HG03460 (cell line): ENCODE results near the gene GALE.
"Not testable (repeated sequence)": the region's sequence is repeated elsewhere in the genome, so short reads cannot be mapped to it uniquely, and the experiment has no call there.

ENCODE experiments used
- ATAC-seq: cut with Tn5 transposase; IDR thresholded peaks from one replicate; pipeline ENCODE4 v1.9.1; 2021; ENCODE audit not compliant: unreplicated experiment

The GALE gene

DNA sequence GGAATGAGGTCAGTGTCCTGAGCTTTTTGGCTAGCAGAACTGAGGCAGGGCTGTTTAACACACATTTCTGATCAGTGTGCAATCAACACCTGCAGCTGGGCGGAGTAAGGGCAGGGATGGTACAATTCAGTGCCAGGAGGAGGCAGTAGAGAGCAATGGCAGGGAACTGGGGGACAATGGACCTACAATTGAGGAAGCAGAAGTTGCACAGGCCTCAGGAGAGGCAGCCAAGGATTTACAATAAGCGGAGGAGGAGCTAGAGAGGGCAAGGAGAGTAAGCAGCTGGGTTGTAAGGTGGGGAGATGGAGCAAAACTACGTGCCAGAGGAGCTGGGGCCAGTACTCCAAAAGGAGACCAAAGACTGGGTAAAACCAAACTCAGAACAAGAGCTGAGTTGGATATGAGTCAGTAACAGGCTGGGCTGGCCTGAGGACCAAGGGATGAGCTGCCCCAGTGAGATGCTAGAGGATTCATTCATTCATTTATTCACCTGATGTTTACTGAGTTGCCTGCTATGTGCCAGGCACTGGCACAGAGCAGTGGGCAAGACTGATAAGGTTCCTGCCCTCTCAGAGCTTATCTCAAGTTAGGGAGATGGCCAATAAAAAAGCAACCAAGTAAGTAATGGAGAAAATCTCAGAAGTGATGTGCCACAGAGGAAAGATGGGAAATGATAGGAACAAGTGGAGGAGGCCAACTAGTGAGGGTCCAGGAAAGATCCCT is 10.4 kb upstream of the GALE start:
- peak; percentile 52 for ATAC-seq

- no peak for ATAC-seq
Observed at GRCh38 chr1:23809751-23810171, 9.2 kb upstream of the GALE start.

DNA sequence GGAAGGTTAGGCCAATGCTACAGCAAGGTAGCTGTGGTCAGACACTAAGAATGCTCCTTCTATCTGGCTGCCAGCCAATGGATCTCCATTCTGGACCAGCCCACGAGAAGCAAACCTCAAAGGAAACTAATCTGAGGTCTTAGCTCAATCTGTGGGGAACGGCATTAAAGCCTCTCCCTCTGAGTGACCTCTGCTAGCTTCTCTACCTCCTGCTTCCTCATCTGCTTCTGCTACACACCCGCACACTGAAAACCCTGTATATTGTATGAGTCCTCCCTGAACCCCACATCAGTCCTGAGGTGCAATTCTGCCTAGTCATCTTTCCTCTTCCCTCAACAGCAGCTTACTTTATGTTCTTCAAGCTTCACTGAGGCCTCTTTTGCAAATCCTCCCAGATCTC is 6.9 kb upstream of the GALE start:
- ATAC-seq, result no peak

DNA sequence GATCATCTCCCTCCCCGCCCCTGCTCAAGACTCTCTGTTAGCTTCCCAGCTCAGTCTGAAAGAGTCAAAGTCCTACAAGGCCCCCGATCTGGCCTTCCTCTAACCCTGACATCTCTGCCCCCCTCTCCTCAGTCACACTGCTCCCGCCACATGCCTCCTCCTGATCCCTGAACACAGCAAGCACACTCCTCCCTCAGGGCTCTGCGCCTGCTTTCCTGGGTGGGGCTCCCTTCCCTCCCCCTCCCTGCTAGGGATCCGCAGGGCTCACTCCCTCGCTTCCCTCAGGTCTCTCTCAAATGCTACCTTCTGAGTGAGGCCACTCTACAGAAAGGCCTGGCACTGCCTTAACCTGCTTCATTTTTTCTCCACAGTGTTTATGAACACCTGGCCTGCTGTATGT is 5.7 kb upstream of the GALE start:
- ATAC-seq, result no peak

DNA sequence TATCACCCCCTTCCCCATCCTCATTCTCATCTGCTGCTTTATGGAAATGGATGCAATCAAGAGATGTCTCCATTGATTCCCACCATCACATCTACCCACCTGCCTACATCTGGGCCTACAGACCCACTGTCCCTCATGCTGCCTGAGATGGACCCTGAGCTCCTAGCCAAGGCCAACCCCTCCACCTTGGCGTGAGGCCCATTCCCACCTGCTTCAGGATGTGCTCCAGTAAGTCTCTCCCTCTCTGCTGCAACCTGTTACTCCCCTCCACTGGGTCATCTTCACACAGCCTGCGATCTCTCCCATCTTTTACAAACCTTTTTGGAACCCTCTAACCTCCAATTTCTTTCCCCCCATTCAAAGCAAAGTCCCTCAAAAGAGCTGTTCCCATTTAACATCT is 4.5 kb upstream of the GALE start:
- no peak for ATAC-seq

DNA sequence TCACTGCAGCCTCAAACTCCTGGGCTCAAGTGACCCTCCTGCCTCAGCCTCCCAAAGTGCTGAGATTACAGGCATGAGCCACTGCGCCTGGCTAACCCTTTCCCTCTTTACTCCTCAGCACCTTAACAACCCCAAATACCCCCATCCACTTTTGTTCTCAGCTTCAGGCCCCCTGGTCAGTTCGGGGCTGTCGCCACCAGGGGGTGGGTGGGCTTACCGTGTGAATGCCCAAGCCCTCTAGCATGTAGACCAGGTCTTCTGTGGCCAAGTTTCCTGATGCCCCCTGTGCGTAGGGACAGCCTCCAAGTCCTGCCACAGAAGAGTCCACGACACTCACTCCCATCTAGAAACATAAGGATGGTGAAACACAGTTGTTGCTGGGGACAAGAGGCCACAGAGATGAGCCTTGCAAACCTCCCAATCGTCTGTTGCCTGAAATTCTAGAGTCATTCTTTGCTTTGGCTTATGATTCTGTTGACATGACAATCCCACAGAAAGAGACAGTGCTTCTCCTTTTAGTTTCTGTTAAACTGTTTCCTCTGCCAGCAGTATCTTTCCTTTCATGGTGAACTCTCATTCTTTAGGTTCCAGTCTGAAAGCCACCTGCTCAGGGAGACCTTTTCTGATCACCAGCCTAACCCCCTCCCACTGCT is 3.8 kb upstream of the GALE start:
- ATAC-seq, result no peak

GRCh38 chr1:23803674-23804073 is 3.1 kb upstream of the GALE start:
- no peak for ATAC-seq

DNA sequence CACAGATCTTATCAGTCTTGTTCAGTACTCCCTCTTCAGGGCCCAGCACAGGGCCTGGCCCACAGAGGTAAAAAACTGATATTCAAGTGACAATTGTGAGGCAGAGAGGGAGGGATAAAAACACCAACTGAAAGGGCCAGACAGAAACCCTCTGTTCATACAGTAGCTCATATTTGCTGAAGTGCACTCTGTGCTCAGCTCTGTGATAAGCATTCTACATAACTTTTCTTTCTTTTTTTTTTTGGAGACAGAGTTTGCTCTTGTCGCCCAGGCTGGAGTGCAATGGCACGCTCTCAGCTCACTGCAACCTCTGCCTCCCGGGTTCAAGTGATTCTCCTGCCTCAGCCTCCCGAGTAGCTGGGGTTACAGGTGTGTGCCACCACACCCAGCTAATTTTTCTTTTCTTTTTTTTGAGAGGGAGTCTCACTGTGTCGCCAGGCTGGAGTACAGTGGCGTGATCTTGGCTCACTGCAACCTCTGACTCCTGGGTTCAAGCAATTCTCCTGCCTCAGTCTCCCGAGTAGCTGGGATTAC is 2.3 kb upstream of the GALE start:
- not testable (repeated sequence) for ATAC-seq

GRCh38 chr1:23801876-23802275 is 1.3 kb upstream of the GALE start:
- no peak for ATAC-seq

- no peak for ATAC-seq
Observed at GRCh38 chr1:23801338-23801748, 789 bp upstream of the GALE start.

GRCh38 chr1:23799570-23800399 is 769 bp downstream of the GALE start:
- ATAC-seq, result peak; percentile 4

- no peak for ATAC-seq
Observed at GRCh38 chr1:23799255-23799569, 1.3 kb downstream of the GALE start.

DNA sequence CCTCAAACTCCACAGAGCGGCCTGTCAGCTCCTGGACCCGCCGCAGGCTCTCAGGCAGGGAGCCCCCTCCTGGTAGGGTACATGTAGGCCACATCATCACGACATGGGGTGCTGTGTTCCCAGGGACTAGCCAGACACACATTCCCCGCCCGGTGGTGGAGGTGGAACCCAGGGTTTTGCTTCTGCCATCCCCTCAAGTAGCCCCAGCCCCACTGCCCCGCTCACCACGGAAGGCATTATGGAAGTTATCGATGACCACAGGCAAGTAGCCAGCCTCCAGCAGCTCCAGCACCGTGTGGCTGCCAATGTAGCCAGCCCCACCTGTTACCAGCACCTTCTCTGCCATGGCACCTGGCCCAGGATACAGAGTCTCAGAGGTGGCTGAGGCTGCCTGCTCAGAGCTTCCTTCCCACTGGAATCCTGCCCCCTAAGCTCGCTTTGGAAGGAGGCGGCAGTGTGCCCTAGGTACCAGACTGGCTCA is 1.9 kb downstream of the GALE start:
- ATAC-seq, result no peak

GRCh38 chr1:23797478-23798448 is 2.8 kb downstream of the GALE start:
- ATAC-seq, result no peak

DNA sequence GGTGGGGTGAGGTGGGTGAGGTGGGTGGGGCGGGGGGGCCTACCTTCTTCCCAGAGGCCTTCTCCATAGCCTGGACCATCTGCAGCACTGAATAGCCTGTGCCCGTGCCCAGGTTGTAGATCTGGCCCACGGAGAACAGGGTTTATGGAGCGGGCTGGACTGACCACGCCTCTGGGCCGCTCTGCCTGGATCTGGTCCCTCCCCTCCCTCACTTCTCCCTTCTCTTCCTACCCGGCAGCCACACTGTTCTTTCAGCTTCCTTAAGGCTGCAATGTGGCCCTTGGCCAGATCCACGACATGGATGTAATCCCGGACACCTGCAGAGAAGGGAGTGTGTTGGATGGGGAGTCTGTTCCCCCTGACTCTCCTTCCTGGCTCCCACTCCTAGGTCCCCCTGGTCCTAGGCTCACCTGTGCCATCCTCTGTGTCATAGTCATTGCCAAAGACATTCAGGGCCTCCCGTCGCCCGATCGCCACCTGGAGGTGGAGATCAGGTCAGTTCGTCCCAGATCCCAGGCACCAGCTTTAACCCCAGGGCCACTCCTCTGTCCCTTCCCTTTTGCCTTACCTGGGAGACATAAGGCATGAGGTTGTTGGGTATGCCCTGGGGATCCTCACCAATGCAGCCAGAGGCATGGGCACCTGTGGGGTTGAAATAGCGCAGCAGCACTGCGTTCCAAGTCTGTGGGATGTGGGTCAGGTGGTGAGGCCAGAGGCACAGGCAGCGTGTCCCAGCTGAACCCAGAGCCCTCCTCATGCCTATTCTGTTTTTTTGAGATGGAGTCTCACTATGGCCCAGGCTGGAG is 3.9 kb downstream of the GALE start:
- ATAC-seq, result no peak

GRCh38 chr1:23795676-23796465 is 4.7 kb downstream of the GALE start:
- ATAC-seq, result no peak

- ATAC-seq, result not testable (repeated sequence)
Observed at GRCh38 chr1:23794732-23795182, 5.8 kb downstream of the GALE start.

- no peak for ATAC-seq
Observed at GRCh38 chr1:23793861-23794731, 6.5 kb downstream of the GALE start.
